GM10248 (cell line): ENCODE data around the gene HACD2.
"Not testable (repeated sequence)": the region's sequence is repeated elsewhere in the genome, so short reads cannot be mapped to it uniquely, and the experiment has no call there.

Experiments used
- CTCF ChIA-PET: fragments of 300-600 bp; sonication (Branson Sonifier 250); formaldehyde crosslinking; extraction: SDS; loops from one replicate; lab custom pipeline; 2021; ENCODE audit warnings: antibody characterized with exemption; lab: Yijun Ruan, JAX
- POLR2A ChIA-PET: fragments of 350-650 bp; sonication (Branson Sonifier 250); formaldehyde crosslinking; extraction: SDS; loops from one replicate; lab custom pipeline; 2020; ENCODE audit warnings: antibody characterized with exemption; lab: Yijun Ruan, JAX
- DNase-seq: peaks from one replicate; pipeline ENCODE4 v3.0.0; 2012; ENCODE audit errors: extremely low spot score
- TF ChIP-seq, protein P1 (sequence below): IDR thresholded peaks from 2 replicates; pipeline ENCODE4 v1.5.1; 2012; ENCODE audit warnings: mild to moderate bottlenecking, low read depth; ENCODE audit errors: extremely low read depth, missing control alignments, control extremely low read depth

Gene HACD2

DNA sequence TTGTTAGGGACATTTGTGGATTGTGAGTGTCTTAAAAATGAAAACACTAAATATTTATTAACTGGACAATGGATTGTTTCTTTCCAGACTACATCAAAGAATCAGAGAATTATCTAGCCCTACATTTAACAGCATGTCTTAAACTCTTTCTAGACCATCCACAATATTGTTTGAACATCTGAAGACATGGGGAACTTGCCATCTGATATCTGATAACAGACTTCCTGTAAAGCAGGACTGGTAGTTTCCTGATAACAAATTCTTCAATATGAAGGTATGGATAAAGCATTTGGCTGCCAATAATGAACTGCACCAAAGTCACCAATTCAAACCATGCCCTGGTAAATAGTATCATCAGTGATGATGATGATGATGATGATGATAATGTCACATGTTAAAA lies 26.2 kb upstream of the HACD2 start:
- DNase-seq = no peak
- CTCF ChIA-PET = no interaction called here
- POLR2A ChIA-PET = no interaction called here
- TF ChIP-seq, protein P1, sequence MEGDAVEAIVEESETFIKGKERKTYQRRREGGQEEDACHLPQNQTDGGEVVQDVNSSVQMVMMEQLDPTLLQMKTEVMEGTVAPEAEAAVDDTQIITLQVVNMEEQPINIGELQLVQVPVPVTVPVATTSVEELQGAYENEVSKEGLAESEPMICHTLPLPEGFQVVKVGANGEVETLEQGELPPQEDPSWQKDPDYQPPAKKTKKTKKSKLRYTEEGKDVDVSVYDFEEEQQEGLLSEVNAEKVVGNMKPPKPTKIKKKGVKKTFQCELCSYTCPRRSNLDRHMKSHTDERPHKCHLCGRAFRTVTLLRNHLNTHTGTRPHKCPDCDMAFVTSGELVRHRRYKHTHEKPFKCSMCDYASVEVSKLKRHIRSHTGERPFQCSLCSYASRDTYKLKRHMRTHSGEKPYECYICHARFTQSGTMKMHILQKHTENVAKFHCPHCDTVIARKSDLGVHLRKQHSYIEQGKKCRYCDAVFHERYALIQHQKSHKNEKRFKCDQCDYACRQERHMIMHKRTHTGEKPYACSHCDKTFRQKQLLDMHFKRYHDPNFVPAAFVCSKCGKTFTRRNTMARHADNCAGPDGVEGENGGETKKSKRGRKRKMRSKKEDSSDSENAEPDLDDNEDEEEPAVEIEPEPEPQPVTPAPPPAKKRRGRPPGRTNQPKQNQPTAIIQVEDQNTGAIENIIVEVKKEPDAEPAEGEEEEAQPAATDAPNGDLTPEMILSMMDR = no peak

GRCh38 chr3:123610331-123610730 lies 25.5 kb upstream of the HACD2 start:
- no peak for DNase-seq
- POLR2A ChIA-PET = no interaction called here
- CTCF ChIA-PET = no interaction called here
- TF ChIP-seq, protein P1 = no peak

- CTCF ChIA-PET = interaction anchor here (0.7 kb wide), 1 partner anchor 33 kb away, joined by 3 read pairs; no protein-coding TSS in a partner anchor
- DNase-seq = no peak
- POLR2A ChIA-PET = no interaction called here
- TF ChIP-seq, protein P1 = no peak
Measured at GRCh38 chr3:123609063-123609462, 24.2 kb upstream of the HACD2 start.

GRCh38 chr3:123608263-123608937 lies 23.5 kb upstream of the HACD2 start:
- CTCF ChIA-PET = interaction anchor here (0.7 kb wide), 1 partner anchor 33 kb away, joined by 3 read pairs; no protein-coding TSS in a partner anchor

GRCh38 chr3:123606527-123606926 lies 21.7 kb upstream of the HACD2 start:
- TF ChIP-seq, protein P1 = no peak
- ChIA-PET CTCF (no interaction called here), POLR2A (no interaction called here)
- no peak for DNase-seq

More at GRCh38 chr3:123608263-123608937, 23.5 kb upstream of the HACD2 start:
- no peak for DNase-seq
- TF ChIP-seq, protein P1 = no peak
- POLR2A ChIA-PET = no interaction called here

GRCh38 chr3:123605789-123606234 lies 21.0 kb upstream of the HACD2 start:
- CTCF ChIA-PET = interaction anchor here (0.7 to 1.2 kb wide), 3 partner anchors 22 to 46 kb away, joined by 3 to 4 read pairs (median 3); partner anchors contain the start of gene HACD2
- POLR2A ChIA-PET = no interaction called here

GRCh38 chr3:123603153-123603552 lies 18.3 kb upstream of the HACD2 start:
- POLR2A ChIA-PET, CTCF ChIA-PET, DNase-seq: not testable (repeated sequence)

More at GRCh38 chr3:123605789-123606234, 21.0 kb upstream of the HACD2 start:
- DNase-seq = peak; percentile 53
- TF ChIP-seq, protein P1 = no peak
